Measurements from ENCODE around the gene MYO1E. TPM values are rescaled to one million over a fixed set of nuclear protein-coding genes. Genes with fewer than 3 reads are reported as not detected.

Gene MYO1E
- polyA plus RNA-seq, 12 donors, result 33.5 to 50.6 (median 39.9) TPM; not detected in 1

DNA sequence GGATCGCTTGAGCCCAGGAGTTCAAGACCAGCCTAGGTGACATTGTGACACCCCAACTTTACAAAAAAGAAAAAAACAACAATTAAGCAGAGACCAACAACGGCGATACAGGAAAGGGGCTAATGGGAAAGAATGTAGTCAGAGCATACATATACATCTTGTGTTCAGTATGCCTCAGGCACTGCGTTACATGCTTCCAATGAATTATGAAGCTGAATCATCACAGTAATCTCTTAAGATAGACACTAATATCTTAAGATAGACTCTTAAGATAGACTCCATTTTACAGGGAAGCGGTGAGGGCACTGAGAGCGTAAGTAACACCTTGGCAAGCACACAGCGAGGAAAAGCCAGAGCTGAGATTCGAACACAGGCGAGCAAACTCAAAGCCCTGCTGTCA is 172.1 kb downstream of the MYO1E start:
- DNase-seq, result no peak

DNA sequence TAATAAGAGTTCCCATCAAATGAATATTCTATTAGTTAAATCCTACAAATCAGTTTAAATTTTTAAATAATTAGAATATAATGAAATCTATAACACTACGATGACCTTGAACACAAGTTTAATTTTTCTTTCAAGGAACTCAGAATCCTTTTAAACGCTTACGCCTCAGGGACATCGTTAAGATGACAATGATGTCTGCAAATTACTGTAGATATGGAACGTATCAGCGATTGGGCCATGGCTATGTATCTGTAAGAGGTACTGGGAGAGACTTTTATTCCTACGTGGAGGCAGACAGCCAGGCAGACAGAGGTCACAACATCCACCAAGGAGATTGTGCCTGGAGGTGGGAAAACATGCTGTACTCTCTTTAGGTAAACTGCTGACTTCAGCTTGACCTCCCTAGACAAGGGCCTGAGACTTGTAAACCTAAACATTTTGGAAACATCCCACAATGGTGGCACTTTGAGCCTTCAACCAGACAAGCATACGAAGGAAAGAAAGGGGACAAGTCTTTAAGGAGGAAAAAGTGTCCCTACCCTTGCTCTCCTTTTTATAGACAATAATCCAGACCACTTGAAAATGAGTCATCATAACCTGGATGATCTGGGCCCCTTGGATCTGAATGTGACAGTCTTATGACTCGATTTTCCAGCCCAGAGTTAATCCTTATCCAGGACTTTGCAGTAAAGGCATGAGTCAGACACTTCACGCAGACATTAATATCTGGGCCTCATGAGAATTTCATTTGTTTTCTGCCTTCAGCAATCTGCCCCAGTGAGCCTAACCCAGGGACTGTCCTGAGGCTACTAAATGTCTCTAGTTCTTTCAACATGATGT is 172.8 kb downstream of the MYO1E start:
- no peak for DNase-seq

DNA sequence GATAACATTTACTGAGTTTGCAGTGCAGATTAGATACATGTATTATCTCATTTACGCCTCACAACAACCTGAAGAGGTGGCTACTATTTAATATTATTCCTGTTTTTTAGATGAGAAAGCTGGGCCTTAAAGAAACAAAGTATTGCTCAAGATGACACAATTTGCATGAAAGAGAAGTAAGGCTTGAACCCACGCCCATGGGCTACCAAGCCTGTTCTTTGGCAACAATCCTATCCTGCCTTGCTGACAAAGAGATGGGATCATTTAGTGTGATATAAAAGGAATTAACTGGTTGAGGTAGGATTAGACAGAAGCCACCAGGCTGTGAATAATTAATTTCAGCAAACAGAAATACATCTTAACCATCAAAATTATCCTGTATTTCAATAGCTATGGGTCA is 175.2 kb downstream of the MYO1E start:
- no peak for DNase-seq

DNA sequence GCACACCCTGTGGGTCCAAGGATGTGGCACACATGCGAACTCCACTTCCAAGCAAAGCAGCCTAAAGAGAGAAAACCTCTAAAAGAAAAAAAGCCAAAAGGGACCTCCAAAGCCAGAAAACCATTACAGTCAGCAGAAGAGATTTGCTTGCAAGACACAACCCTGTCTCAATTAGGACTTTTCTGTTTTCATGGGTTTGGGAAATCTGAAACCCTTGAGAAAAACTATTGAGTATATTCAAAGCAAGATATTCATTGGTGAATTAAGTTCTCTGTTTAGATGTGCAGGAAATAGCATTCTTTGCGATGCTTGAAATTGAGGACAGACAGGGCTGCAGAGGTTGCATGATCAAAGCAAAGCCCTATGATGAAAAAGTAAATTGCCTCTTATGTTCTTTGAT is 176.3 kb downstream of the MYO1E start:
- DNase-seq, result no peak

DNA sequence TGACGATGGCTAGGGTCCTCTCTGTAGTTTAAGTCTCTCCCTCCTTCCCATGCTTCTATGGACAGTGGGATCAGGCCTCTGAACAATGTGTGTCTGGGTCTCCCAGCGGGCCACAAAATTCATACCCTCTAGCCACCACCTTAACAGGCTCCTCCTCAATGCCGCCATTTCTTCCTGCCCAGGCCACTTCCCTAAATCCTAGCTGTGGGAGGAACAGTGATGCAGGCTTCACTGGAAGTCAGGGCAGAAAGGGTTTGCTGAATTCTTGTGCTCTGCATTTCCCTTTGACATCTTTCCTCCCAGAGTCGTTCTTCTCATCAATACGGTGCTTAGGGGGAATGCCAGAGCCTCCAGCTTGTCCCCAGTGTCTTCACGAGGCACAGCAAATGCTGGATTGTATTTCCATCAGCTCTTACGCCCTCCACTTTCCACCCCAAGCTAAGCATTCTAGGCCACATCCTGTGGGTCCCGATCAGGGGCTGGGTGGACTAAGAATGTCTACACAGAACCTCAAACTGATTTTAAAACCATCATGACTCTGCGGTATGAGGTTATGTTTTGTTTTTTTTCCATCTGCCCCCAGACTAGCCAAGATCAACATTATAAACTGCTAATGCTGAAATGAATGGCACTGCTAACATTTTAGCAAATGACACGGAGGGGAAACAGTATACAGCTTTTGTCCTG is 177.9 kb downstream of the MYO1E start:
- DNase-seq, result no peak

DNA sequence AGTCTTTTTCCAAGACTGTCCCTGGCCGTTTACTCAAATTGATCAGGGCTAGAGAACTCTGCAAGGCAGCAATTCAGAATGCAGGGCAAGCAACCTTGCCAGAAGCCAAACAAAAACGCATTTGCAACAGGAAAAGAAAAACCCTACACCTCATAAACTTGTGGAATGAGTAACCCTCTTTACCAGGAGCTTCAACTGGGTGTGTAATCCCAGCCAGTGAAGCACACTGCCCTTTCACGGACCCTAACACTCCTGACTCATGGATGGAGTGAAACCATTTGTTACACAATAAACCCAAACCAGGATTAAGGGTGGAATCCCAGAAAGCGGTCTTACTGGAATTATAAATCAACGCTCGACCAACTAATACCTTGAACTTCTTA is 180.8 kb downstream of the MYO1E start:
- DNase-seq, result no peak

DNA sequence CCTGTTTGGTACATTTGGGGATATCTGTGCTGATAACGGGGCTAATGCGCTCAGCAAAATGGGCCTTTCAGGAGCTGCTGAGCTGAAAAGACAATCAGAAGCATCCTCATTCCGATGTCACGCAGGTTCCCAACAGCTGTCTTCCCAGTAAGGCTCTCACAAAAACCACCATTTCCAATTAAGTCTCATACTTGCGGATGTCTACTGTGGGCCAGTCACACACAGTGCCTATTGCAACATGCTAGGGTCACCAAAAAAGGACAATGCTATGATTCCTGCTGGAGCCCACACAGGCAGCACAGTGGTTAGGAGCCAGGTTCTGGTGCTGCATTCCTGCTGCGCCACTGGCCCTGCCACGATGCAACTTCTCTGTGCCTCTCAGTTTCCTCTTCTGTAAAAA is 182.4 kb downstream of the MYO1E start:
- DNase-seq, result no peak

DNA sequence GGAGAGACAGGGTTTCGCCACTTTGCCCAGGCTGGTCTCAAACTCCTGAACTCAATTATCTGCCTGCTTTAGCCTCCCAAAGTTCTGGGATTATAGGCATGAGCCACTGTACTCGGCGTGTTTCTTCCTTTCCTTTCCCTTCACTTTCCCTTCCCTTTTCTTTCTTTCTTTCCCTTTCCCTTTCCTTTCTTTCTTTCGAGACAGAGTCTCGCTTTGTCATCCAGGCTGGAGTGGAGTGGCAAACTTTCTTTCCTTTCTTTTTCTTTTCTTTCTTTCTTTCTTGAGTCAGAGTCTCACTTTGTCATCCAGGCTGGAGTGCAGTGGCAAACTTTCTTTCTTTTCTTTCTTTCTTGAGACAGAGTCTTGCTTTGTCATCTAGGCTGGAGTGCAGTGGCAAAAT is 183.4 kb downstream of the MYO1E start:
- no peak for DNase-seq

DNA sequence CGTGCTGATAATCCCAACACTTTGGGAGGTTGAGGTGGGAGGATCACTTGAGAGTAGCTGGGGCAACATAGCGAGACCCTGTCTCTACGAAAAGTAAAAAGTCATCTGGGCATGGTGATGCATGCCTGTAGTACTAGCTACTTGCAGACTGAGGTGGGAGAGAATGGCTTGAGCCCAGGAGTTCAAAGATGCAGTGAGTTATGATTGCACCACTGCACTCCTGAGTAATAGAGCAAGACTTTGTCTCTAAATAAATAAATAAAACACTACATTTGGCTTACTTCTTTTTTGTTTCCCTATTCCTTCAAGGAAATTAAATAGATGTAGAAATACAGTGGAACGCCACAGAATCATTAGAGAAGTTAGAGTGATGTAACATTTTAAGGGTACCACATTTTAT is 186.2 kb downstream of the MYO1E start:
- no peak for DNase-seq

DNA sequence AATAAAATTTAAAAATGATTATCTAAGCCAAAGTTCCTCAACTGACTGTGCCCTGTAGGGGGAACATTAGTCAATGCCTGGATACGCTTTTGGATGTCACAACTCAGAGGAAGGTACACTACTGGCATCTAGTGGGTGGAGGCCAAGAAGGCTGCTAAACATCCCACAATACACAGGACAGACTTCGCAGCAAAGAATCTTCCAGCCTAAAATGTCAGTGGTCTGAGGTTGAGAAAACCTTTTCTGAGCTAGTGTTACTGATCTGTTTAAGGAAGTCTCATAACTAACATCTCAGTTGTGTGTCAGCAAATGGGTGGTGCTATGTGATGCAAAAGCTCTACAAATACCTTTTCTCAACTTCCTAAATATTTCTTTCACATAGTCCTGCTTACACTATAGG is 186.9 kb downstream of the MYO1E start:
- DNase-seq, result no peak

DNA sequence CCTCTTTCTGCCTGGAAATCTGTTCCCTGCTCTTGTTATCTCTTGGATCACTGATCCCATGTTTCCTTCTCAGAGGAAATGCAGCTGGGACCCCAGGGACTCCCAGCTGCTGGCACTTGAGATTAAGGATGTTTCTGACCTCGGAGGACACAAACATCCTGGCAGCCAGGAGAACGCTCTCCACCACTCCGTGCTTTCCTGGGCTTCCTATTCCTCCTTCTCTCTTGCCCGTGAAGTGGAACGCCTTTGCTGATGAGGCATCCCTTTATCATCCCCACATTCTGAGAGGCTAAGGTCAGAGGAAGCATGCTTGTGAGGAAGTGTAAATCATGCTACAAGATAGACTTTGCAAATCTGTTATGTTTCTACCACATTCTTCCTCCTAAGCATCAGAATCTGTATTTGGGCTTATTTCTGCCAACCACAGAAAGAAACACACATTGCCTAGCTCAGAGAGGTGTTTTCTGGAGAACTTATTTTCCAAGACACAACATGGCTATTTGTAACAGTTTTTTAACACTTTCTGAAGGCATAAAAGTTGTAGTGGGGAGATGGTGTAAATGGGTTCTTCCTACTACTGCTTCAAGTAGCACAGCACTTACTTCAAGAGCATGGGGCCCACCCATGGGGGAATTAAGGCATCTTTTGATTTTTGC is 191.6 kb downstream of the MYO1E start:
- DNase-seq, result no peak

DNA sequence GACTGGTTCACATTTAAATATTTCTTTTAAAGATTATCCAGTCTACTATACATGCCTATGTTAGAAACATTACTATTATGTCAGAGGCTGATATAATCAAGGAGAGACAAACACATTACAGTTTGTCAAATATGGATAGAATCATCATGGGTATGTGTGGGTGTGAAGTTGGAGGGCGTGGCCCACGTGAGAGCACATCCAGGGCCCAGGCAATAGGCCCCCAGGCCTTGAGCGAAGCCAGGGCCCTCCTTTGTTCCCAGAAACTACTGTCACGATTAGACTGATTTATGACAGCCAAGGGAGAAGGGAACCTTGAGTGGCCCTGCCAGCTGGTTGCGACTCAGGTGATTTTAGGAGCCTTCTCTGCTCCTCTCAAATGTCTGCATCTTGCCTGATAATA is 193.0 kb downstream of the MYO1E start:
- DNase-seq, result no peak

DNA sequence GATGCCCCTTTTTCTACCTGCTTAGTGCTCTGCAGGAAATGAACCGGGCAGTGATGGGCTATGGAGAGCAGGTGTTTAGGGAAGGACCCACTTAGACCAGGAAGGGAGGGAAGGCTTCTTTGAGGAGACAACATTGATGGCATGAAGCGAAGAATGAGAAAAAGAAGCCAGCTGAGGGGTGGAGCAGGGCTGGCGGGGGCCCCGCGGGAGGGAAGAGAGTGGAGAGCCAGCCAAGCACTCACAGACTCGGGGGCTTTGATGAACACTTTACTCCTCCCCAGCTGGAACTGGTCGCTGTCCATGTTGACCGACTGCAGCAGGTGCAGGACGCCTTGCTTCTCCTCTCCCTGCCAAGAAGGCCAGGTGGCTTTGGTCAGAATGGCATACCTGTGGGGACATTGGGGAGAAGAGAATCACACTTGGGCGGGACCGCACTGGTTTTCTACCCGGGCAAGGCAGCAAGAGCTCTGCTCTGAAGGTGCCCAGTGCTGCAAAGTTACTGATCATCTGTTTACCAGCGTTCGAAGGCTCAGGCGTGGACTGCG is 194.4 kb downstream of the MYO1E start:
- no peak for DNase-seq

DNA sequence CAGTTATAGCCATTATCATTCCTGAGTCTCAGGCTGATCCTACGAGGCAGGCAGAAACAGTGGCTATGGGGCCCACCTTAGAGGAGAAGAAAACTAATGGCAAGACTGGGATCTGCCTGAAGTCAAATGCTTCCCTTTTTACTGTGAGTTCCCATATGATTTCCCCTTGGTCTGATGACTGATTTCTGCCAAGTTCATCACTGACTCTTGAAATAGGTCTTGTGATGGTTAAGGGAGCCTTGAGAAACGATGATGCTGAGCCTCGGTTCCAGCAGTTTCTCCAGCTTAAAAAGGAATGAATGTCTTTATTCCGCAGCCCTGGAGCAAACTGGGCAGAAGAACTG is 195.4 kb downstream of the MYO1E start:
- DNase-seq, result no peak

DNA sequence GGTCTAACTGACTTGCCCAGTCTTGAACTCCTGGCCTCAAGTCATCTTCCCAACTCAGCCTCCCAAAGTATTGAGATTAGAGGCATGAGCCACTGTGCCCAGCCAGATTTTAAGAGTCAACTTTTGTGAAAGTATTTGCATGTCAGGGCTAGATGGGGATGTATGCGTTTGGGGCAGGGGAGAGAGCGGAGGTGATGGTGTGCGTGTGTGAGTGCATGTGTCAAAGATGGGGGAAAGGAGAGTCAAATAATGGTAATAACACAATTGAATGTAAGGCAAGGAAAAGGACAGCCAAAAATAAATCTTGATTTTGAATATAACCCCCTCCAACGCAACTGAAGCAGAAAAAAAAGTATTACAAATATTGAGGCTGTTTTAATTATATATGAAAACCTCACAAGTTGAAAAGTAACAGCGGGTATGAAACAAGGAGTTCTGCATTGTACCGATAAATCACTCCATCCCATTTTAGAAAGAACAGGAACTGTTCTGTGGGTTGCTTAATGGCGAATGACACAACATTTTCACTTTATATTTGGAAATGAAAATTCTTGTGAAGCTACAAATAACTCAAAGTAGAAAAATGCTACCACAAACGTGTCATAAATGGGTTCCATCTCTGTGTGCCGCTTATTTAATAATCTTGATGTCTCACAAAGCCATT is 195.9 kb downstream of the MYO1E start:
- no peak for DNase-seq

DNA sequence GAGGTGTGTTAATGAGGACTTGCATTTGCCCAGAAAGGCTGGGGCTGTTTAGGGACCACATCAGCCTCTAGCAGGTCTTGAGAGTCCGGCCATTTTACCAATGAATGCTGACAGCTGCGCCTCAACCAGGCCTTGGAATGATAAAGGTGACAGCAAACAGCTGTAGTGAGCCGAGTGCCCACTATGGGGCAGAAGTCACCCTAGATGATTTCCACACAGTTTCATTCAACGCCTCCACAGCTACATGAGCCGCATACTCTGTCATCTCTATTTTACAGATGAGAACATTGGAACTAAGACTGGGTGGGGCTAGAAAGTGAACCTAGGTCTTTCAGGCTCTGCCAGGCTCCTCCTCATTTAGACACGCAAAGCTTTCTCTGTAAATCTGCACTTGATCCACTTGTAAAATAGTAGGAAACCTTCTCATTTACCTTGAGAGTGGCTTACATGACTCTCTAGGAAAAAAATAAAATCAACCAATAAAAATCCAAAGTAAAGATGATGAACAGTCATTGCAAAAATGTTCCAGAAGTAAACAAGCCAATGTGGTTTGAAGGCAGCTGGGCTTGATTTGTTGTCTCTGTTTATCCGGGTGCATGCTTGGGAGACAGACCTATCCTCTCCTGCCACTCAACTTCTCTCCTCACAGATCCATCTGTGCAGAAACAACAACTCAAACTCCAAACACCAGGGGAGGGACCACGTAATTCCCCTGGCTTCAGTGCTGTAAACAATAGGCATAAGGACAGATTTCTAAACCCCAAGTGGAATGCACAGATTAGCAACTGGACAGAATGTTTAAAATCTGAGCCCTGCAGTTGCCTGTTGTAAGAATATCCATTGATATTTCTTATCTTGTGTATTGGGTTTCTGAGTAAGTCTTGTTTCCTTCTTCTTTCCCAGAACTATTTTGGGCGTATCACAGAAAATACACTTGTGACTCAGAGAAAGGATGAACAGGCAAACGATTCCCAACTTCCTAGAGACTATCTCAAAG is 197.5 kb downstream of the MYO1E start:
- DNase-seq, result peak; percentile 45

DNA sequence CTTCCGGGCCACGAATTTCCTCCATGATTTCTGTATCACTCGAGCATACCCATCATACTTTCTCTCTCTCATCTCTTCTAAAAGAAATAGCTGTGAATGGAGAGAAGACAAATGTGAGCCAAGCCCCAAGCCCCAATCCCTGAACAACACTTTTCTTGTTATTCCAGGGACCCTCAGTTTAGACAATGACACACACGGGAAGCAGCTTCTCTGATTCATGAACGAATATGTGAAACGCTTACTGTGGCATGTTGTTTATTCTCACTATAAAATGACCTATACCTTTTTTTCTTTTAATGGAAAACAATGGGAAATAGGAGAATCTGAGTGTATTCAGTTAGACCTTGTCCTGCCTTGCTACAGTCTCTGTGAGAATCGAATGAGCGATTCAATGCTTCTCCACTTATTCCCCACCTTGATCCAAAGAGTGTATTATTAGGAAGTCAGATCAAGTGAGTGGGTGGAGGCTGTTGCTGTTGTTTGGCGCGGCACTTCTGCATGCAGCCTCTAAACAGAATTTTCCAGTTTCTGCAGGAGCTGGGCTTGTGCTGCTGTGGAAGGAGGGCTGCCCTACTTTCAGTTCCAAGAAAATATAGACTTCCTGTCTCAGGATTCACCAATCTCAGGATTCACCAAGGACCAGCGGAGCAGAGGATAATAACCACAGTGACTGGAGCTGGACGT is 198.4 kb downstream of the MYO1E start:
- DNase-seq, result no peak

DNA sequence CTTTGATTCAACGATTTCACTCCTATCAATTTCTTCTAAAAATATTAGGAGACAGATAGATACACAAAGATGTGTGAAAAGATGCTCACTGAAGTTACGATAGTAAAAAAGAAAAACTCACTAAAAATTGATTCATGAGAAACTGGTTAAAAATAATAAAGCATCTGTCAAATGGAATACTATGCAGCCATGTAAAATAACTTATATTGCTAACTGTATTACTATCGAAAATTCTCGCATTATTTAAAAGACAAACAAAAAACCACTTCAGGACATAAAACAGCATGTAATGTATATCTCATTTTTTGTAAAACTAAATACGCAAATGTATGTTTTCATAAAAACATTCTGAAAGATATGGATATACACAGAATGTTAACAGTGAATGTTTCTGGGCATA is 199.5 kb downstream of the MYO1E start:
- DNase-seq, result no peak

DNA sequence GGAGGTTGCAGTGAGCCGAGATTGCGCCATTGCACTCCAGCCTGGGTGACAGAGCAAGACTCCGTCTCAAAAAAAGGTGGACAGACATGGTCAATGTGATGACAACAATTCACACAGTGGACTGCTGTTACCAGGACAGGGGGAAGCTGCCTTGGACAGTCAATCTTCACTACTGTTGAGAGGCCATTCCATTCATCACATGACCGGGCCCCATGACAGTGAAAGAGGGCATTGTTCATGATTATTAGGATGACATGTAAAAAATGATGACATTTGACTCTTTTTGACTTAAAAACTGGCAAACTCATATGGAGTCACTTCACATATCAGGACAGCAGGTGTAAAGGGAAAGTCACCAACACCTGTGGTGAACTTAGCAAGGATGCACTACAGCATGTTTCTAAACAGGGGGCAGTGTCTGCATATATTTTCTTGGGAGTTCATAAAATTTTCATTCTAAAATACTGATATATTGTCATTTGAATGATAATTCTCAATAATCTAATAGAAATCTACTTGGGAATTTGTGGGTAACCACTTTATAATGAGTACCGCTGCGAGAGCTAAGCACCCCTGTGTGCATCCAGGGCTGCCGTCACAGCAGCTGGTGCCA is 200.3 kb downstream of the MYO1E start:
- no peak for DNase-seq

DNA sequence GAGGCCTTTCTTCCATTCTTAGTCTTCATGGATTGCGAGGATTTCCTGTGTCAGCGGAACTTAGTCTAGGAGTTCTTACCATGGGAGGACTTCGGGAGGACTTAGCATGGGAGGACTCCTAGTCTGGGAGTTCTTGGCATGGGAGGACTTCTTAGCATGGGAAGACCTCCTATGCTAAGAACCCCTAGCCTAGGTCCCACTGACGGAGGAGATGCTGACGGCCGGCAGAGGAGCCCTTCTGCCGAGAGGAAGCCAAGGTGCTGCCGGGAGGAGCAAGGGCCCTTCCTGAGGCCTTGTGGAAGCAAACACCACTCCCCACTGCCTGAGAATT is 201.6 kb downstream of the MYO1E start:
- DNase-seq, result no peak

Measured in muscle of arm (tissue), 12 donors.